ENCODE results near the gene LEAP2. TPM values are rescaled to one million over a fixed set of nuclear protein-coding genes. Genes with fewer than 3 reads are reported as not detected.

The LEAP2 gene
- total RNA-seq, 1 experiment from 2014 or later = 1.4 TPM

DNA sequence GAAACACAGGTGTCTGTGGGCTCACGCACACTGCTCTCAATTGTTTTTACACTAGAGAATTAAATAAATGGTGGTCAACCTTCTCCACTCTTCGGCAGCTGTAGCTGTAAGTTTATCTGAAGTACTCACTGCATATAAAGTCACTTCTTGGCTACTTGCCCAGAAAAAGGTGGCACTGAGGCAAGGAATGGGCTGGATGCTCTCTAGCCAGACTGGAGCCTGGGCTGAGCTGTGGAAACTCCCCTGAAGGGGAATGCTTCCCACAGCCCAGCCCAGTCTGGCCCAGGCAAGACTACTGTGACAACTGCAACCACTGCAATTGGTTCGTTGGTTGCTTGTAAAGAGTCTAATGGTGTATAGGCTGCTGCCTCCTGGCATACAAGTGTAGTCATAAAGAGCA lies 4.5 kb downstream of the LEAP2 start:
- Histone ChIP-seq H3K79me2 (ENCODE audit: insufficient read depth, low read length) (no peaks in the 10 kb centered on the region), H3K9me3 (ENCODE audit: control insufficient read depth, low read depth, low read length) (no peaks in the 10 kb centered on the region), H2BK15ac (ENCODE audit: low read depth, low read length) (no peak overlapping the region), H3K9ac (ENCODE audit: extremely low read depth, insufficient read length, low read length) (no peak overlapping the region), H3K27ac (ENCODE audit: insufficient read length, low read depth, low read length) (no peak overlapping the region), H3K4me2 (ENCODE audit: insufficient read depth, insufficient read length, low read length) (no peak overlapping the region), H4K8ac (replicated peaks; ENCODE audit: insufficient read length, low read depth, low read length) (no peak overlapping the region), H3T11ph (ENCODE audit: low read length) (no peak overlapping the region), H3K27me3 (ENCODE audit: insufficient read depth, low read length) (no peaks in the 10 kb centered on the region), H2BK5ac (ENCODE audit: insufficient read length, low read length) (no peak overlapping the region), H3K23ac (ENCODE audit: insufficient read length, low read depth, low read length) (no peak overlapping the region), H4K5ac (ENCODE audit: insufficient read length, low read depth, low read length) (no peak overlapping the region), H2AFZ (ENCODE audit: low read length) (no peak overlapping the region), H3K79me1 (ENCODE audit: insufficient read depth, low read depth, low read length, poor library complexity, severe bottlenecking) (no peaks in the 10 kb centered on the region), H3K4me1 (ENCODE audit: insufficient read depth, low read length) (no peaks in the 10 kb centered on the region), H3K23me2 (ENCODE audit: insufficient read length, low read depth, low read length, poor library complexity, severe bottlenecking) (no peaks in the 10 kb centered on the region), H3K18ac (ENCODE audit: insufficient read length, low read depth, low read length) (no peak overlapping the region), H3K56ac (ENCODE audit: insufficient read length, low read depth, low read length) (no peak overlapping the region), H2BK12ac (ENCODE audit: insufficient read length, low read depth, low read length) (no peak overlapping the region), H4K20me1 (ENCODE audit: control insufficient read depth, insufficient read depth, insufficient read length) (no peaks in the 10 kb centered on the region), H3K14ac (ENCODE audit: insufficient read depth, low read length) (no peak overlapping the region), H2AK5ac (ENCODE audit: insufficient read length, low read length) (no peak overlapping the region), H3K4ac (ENCODE audit: low read depth, low read length) (no peak overlapping the region), H2BK120ac (ENCODE audit: low read depth, low read length, poor library complexity, severe bottlenecking) (no peak overlapping the region), H2BK20ac (ENCODE audit: low read depth, low read length, poor library complexity, severe bottlenecking) (no peak overlapping the region), H4K91ac (ENCODE audit: insufficient read length, low read depth, low read length) (no peak overlapping the region)
- WGBS (ENCODE audit: extremely low coverage, insufficient read length, low lambda C conversion rate) = no CpG with 5 or more reads among the region's 3 CpGs
- no peak for DNase-seq
- H3K9me3 Mint-ChIP-seq = no peaks in the 10 kb centered on the region
- TF ChIP-seq, protein P1, sequence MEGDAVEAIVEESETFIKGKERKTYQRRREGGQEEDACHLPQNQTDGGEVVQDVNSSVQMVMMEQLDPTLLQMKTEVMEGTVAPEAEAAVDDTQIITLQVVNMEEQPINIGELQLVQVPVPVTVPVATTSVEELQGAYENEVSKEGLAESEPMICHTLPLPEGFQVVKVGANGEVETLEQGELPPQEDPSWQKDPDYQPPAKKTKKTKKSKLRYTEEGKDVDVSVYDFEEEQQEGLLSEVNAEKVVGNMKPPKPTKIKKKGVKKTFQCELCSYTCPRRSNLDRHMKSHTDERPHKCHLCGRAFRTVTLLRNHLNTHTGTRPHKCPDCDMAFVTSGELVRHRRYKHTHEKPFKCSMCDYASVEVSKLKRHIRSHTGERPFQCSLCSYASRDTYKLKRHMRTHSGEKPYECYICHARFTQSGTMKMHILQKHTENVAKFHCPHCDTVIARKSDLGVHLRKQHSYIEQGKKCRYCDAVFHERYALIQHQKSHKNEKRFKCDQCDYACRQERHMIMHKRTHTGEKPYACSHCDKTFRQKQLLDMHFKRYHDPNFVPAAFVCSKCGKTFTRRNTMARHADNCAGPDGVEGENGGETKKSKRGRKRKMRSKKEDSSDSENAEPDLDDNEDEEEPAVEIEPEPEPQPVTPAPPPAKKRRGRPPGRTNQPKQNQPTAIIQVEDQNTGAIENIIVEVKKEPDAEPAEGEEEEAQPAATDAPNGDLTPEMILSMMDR (conservative IDR thresholded peaks at IDR 0.05) = no peak
- H3K4me3 Mint-ChIP-seq = no peak overlapping the region
- no peaks in the 10 kb centered on the region for H3K4me1 Mint-ChIP-seq
- H3K36me3 Mint-ChIP-seq (ENCODE audit: insufficient read depth in 1 of 3, low read depth in 3 of 3) = peaks cover 10 to 47% (median 41%) of the 10 kb centered on the region in 3 experiments; a peak in 6 of 7 replicates
- H3K27ac Mint-ChIP-seq = no peak overlapping the region
- no peaks in the 10 kb centered on the region for H3K27me3 Mint-ChIP-seq (ENCODE audit: low read depth)

Measured in H9 (cell line).